Calu3 (cell line): ENCODE data around the gene C20orf173. TPM values are rescaled to one million over a fixed set of nuclear protein-coding genes. Genes with fewer than 3 reads are reported as not detected.

Experiments
- BruUV-seq: library from RNA; stranded (reverse); fragments of 400-500 nt; replicated peaks from 2 replicates; lab custom pipeline; 2021; lab: Mats Ljungman, UMichigan
- CTCF ChIA-PET: fragments of 300-600 bp; sonication (Branson Sonifier 250); formaldehyde crosslinking; loops from one replicate; lab custom pipeline; 2022; ENCODE audit warnings: antibody characterized with exemption; lab: Charles Lee
- DNase-seq: peaks from one replicate; pipeline ENCODE4 v3.0.0; 2022
- H3K27ac Mint-ChIP-seq: one replicate; pipeline ENCODE4 v1.8.0; 2022; ENCODE audit warnings: mixed read lengths; ENCODE audit not compliant: unreplicated experiment
- H3K27me3 Mint-ChIP-seq: one replicate; pipeline ENCODE4 v1.8.0; 2022; ENCODE audit warnings: mixed read lengths; ENCODE audit not compliant: unreplicated experiment
- H3K36me3 Mint-ChIP-seq: one replicate; pipeline ENCODE4 v1.8.0; 2022; ENCODE audit warnings: mild to moderate bottlenecking, moderate library complexity, mixed read lengths; ENCODE audit not compliant: insufficient read depth, unreplicated experiment
- H3K4me1 Mint-ChIP-seq: one replicate; pipeline ENCODE4 v1.8.0; 2022; ENCODE audit warnings: mild to moderate bottlenecking, low read depth, mixed read lengths; ENCODE audit not compliant: unreplicated experiment
- H3K4me3 Mint-ChIP-seq: one replicate; pipeline ENCODE4 v1.8.0; 2022; ENCODE audit warnings: mild to moderate bottlenecking, low read depth, moderate library complexity, mixed read lengths; ENCODE audit not compliant: unreplicated experiment
- H3K9me3 Mint-ChIP-seq: one replicate; pipeline ENCODE4 v1.8.0; 2022; ENCODE audit warnings: low read depth, mixed read lengths; ENCODE audit not compliant: unreplicated experiment
- intact Hi-C: fragments of 100-400 bp; cut with micrococcal nuclease; formaldehyde crosslinking; loops from one replicate; pipeline ENCODE4 v1.10.0; 2022; ENCODE audit not compliant: unreplicated experiment
- total RNA-seq: library from RNA; stranded (reverse); gene quantifications from 2 replicates; pipeline ENCODE4 v1.2.3, GENCODE V29; 2022
- TF ChIP-seq, protein P1 (sequence below): fragments of 200-600 bp; IDR thresholded peaks from one replicate; pipeline ENCODE4 v1.8.0; 2022; ENCODE audit warnings: antibody characterized with exemption; ENCODE audit not compliant: unreplicated experiment

Gene C20orf173
- total RNA-seq, 1 experiment from 2014 or later: not detected

DNA sequence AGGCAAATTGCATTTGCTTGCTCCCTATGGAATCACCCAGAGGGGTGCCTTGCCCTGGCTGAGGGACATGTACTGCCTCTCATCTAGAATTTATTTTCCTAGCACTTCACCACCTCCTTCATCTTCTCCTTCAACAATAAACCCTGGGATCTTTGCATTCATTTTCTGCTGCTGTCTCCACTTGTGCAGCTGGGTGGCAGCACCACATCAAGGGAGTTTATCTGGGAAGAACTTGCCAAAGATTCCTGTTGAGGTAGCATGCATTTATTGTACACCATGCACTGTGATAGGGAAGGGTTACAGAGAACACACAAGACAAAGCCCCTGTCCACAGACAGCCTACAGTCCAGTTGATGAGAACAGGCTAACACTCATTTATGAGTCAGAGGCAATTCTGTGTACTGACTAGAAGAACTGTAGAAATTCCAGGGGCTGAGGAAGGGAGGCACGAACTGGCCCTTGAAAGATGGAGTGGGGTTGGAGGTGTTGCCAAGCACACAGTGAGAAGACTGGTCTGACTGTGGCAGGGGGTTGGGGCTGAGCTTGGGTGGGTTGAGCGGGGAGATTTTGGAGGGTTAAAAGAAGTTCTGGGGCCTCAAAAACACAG, 17.5 kb downstream of the C20orf173 start:
- peaks cover 13% of the 10 kb centered on the region for H3K4me1 Mint-ChIP-seq
- BruUV-seq: no TSS peak
- peak; percentile 63 for DNase-seq
- H3K36me3 Mint-ChIP-seq: peaks cover 26% of the 10 kb centered on the region
- H3K27me3 Mint-ChIP-seq: no peaks in the 10 kb centered on the region
- CTCF ChIA-PET: interaction anchor here (0.9 to 2.2 kb wide), 2 partner anchors 49 to 106 kb away, joined by 3 to 9 read pairs; no protein-coding TSS in a partner anchor
- TF ChIP-seq, protein P1, sequence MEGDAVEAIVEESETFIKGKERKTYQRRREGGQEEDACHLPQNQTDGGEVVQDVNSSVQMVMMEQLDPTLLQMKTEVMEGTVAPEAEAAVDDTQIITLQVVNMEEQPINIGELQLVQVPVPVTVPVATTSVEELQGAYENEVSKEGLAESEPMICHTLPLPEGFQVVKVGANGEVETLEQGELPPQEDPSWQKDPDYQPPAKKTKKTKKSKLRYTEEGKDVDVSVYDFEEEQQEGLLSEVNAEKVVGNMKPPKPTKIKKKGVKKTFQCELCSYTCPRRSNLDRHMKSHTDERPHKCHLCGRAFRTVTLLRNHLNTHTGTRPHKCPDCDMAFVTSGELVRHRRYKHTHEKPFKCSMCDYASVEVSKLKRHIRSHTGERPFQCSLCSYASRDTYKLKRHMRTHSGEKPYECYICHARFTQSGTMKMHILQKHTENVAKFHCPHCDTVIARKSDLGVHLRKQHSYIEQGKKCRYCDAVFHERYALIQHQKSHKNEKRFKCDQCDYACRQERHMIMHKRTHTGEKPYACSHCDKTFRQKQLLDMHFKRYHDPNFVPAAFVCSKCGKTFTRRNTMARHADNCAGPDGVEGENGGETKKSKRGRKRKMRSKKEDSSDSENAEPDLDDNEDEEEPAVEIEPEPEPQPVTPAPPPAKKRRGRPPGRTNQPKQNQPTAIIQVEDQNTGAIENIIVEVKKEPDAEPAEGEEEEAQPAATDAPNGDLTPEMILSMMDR: peak; percentile 62
- H3K4me3 Mint-ChIP-seq: no peak overlapping the region
- no peaks in the 10 kb centered on the region for H3K9me3 Mint-ChIP-seq
- H3K27ac Mint-ChIP-seq: no peak overlapping the region
- intact Hi-C loops: loop anchor here (5.0 to 10.0 kb wide), 2 partner anchors 153 to 185 kb away; partner anchors contain the start of genes CPNE1, NFS1, RBM12 and ROMO1

DNA sequence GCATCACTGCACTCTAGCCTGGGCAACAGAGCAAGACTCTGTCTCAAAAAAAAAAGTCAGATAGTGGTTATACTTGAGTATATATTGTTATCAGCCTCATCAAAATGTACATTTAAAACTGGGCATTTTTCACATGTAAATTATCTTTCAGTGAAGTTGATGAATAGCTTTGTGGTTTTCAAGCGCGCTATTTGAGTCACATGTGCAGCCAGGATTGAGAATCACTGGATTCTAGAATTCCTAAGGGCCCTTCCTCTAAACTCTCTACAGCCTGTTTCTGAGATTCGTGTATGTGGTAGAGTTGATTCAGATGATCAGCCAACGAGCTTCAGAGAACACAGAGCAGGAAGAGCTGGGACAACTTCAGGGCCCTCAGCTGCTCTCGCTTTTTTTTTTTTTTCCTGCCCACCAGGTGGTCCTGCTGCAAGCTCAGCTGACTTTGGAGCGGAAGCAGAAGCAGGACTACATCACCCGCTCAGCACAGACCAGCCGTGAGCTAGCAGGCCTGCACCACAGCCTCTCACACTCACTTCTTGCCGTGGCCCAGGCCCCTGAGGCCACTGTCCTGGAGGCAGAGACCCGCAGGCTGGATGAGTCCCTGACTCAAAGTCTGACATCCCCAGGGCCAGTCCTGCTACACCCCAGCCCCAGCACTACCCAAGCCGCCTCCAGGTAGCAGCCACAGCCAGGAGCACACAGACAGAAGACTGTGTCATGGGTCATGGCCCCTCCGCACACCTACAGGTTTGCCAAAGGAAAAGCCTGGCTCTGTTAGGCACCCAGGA, 18.3 kb downstream of the C20orf173 start:
- TF ChIP-seq, protein P1: no peak
- CTCF ChIA-PET: interaction anchor here (0.5 to 2.2 kb wide), 4 partner anchors 26 to 1228 kb away, joined by 3 to 9 read pairs (median 5); no protein-coding TSS in a partner anchor
- intact Hi-C loops: loop anchor here (5.0 to 10.0 kb wide), 2 partner anchors 154 to 186 kb away; partner anchors contain the start of genes CPNE1, NFS1, RBM12 and ROMO1
- no peak overlapping the region for H3K4me3 Mint-ChIP-seq
- peaks cover 6% of the 10 kb centered on the region for H3K4me1 Mint-ChIP-seq
- BruUV-seq: no TSS peak
- no peak overlapping the region for H3K27ac Mint-ChIP-seq
- peaks cover 21% of the 10 kb centered on the region for H3K36me3 Mint-ChIP-seq
- H3K9me3 Mint-ChIP-seq: no peaks in the 10 kb centered on the region
- H3K27me3 Mint-ChIP-seq: no peaks in the 10 kb centered on the region
- DNase-seq: no peak

DNA sequence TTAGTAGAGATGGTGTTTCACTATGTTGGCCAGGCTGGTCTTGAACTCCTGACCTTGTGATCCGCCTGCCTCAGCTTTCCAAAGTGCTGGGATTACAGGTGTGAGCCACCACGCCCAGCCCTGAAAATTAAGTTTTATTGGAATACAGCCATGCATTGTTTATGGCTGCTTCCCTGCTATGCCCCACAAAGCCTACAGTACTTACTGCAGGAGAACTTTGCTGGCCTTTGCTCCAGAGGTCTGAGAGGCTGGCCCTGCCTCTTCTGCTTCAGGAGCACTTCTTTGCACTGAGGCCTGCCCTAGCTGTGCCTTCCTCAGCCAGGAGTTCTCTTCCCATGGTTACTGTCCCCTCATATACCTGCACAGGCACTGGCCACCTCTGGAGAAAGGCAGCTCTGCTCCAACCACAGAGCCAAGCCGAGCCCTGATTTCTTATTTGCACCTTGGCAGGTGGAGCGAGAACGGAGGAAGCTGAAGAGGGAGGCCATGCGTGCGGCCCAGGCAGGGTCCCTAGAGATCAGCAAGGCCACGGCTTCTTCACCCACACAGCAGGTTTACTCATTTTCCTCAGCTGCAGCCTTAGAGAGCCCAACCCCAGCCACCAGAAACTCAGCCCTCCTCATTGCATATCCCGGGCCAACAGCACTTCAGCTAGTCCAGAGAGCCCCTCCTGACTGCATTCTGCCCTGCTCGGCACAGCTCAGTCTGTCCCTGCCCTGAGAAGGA, 20.8 kb downstream of the C20orf173 start:
- intact Hi-C loops: no loop called here
- DNase-seq: no peak
- TF ChIP-seq, protein P1: no peak
- Mint-ChIP-seq H3K4me1 (no peaks in the 10 kb centered on the region), H3K4me3 (no peak overlapping the region), H3K27me3 (no peaks in the 10 kb centered on the region), H3K36me3 (peaks cover 30% of the 10 kb centered on the region), H3K27ac (no peak overlapping the region), H3K9me3 (no peaks in the 10 kb centered on the region)
- BruUV-seq: no TSS peak
- CTCF ChIA-PET: interaction anchor here (0.6 to 1.1 kb wide), 2 partner anchors 49 to 67 kb away, joined by 3 read pairs; no protein-coding TSS in a partner anchor

DNA sequence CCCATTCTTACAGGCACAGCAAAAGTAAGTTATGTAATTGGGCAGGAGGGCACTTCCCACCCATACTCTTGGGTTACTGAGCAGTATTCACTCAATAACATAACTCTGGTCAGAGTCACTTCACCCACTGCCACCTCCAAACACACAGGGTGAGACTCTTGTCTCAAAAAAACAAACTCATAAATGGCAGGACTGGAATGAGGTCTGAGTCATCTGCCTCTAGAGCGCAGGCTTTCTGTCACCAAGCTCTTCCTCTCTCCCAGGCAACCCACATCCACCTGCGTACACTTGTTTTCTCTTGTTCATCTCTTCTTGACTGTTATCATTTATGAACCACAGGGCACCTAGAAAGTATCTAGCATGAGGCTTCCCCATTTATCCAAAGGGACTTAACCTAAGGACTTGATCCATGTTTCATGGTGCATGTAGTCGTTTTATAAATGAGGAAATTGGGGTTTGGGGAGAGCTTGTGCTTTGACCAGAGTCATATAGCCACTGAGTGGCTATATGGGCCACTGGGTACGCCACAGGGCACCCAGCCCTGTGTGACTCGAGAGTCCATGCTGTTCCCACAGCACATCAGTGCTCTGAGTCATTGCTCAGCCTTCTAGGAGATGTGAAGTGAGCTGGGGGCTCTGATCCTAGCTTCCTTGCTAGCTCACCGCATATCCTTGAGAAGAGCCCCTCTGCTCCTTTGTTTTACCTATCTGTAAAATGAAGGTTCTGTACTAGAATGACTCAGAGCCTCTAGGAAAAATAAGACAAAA, 22.4 kb downstream of the C20orf173 start:
- TF ChIP-seq, protein P1: no peak
- CTCF ChIA-PET: interaction anchor here (0.6 kb wide), 1 partner anchor 232 kb away, joined by 3 read pairs; no protein-coding TSS in a partner anchor
- DNase-seq: no peak
- BruUV-seq: no TSS peak
- Mint-ChIP-seq H3K4me3 (no peak overlapping the region), H3K27me3 (no peaks in the 10 kb centered on the region), H3K27ac (no peak overlapping the region), H3K36me3 (peaks cover 40% of the 10 kb centered on the region), H3K9me3 (no peaks in the 10 kb centered on the region), H3K4me1 (no peaks in the 10 kb centered on the region)
- intact Hi-C loops: no loop called here
